OCI-LY1 (cell line): ENCODE measurements around the gene EPS8L3.

ENCODE experiments used
- H2AFZ ChIP-seq: fragments of 200-600 bp; sonication (generic), shearing (Covaris generic); 2 replicates; pipeline ENCODE4 v1.6.0; 2014; ENCODE audit warnings: antibody characterized with exemption, mild to moderate bottlenecking, low read length
- H3F3A ChIP-seq: fragments of 200-600 bp; sonication (generic), shearing (Covaris generic); 2 replicates; pipeline ENCODE4 v1.6.0; 2014; ENCODE audit warnings: mild to moderate bottlenecking, antibody characterized with exemption, low read length, moderate library complexity; ENCODE audit not compliant: insufficient read depth
- H3K27ac ChIP-seq: fragments of 200-600 bp; sonication (generic); 2 replicates; pipeline ENCODE4 v1.5.1; 2014; ENCODE audit warnings: low read length, mixed run types, mild to moderate bottlenecking, low read depth; ENCODE audit not compliant: poor library complexity, severe bottlenecking
- H3K27me3 ChIP-seq: fragments of 200-600 bp; sonication (generic); 2 replicates; pipeline ENCODE4 v1.6.0; 2014; ENCODE audit warnings: antibody characterized with exemption, mild to moderate bottlenecking, low read length, moderate library complexity; ENCODE audit not compliant: insufficient read depth
- H3K36me3 ChIP-seq: fragments of 200-600 bp; sonication (generic); 2 replicates; pipeline ENCODE4 v1.6.1; 2014; ENCODE audit warnings: mild to moderate bottlenecking, antibody characterized with exemption, low read length, moderate library complexity, mixed read lengths; ENCODE audit not compliant: insufficient read depth
- H3K4me1 ChIP-seq: fragments of 200-600 bp; sonication (generic); 2 replicates; pipeline ENCODE4 v1.5.1; 2014; ENCODE audit warnings: mild to moderate bottlenecking, low read length, moderate library complexity; ENCODE audit not compliant: insufficient read depth, severe bottlenecking
- H3K4me2 ChIP-seq: fragments of 200-600 bp; sonication (generic), shearing (Covaris generic); 2 replicates; pipeline ENCODE4 v1.6.1; 2014; ENCODE audit warnings: low read length
- H3K4me3 ChIP-seq: fragments of 200-600 bp; sonication (generic); 2 replicates; pipeline ENCODE4 v1.5.1; 2014; ENCODE audit warnings: low read length, low read depth, mild to moderate bottlenecking, mixed read lengths; ENCODE audit not compliant: poor library complexity, severe bottlenecking
- H3K79me2 ChIP-seq: fragments of 200-600 bp; shearing (Covaris generic); 2 replicates; pipeline ENCODE4 v1.6.1; 2016; ENCODE audit warnings: mixed run types, low read length, mixed read lengths; ENCODE audit not compliant: insufficient read depth
- H3K9ac ChIP-seq: fragments of 200-600 bp; sonication (generic), shearing (Covaris generic); 2 replicates; pipeline ENCODE4 v1.6.1; 2014; ENCODE audit warnings: mild to moderate bottlenecking, low read length, mixed read lengths
- H3K9me2 ChIP-seq: fragments of 200-600 bp; sonication (generic), shearing (Covaris generic); 2 replicates; pipeline ENCODE4 v1.6.1; 2014; ENCODE audit warnings: low read depth, mild to moderate bottlenecking, low read length, mixed read lengths
- H3K9me3 ChIP-seq: fragments of 200-600 bp; shearing (Covaris generic); 2 replicates; pipeline ENCODE4 v1.6.1; 2014; ENCODE audit warnings: low read length, mixed read lengths
- H4K20me1 ChIP-seq: fragments of 200-600 bp; sonication (generic), shearing (Covaris generic); 2 replicates; pipeline ENCODE4 v1.6.0; 2016; ENCODE audit warnings: mild to moderate bottlenecking, low read length; ENCODE audit not compliant: insufficient read depth
- EZH2 ChIP-seq: fragments of 200-600 bp; sonication (generic), shearing (Covaris generic); IDR thresholded peaks from 2 replicates; pipeline ENCODE4 v1.8.0; 2017; ENCODE audit warnings: borderline replicate concordance, mixed run types, mild to moderate bottlenecking, antibody characterized with exemption, low read length, moderate library complexity, mixed read lengths
- TF ChIP-seq, protein P1 (sequence below): fragments of 200-600 bp; sonication (generic), shearing (Covaris generic); IDR thresholded peaks from 2 replicates; pipeline ENCODE4 v1.5.1; 2017; ENCODE audit warnings: mild to moderate bottlenecking, antibody characterized with exemption, low read length, moderate library complexity, mixed read lengths

The EPS8L3 gene

DNA sequence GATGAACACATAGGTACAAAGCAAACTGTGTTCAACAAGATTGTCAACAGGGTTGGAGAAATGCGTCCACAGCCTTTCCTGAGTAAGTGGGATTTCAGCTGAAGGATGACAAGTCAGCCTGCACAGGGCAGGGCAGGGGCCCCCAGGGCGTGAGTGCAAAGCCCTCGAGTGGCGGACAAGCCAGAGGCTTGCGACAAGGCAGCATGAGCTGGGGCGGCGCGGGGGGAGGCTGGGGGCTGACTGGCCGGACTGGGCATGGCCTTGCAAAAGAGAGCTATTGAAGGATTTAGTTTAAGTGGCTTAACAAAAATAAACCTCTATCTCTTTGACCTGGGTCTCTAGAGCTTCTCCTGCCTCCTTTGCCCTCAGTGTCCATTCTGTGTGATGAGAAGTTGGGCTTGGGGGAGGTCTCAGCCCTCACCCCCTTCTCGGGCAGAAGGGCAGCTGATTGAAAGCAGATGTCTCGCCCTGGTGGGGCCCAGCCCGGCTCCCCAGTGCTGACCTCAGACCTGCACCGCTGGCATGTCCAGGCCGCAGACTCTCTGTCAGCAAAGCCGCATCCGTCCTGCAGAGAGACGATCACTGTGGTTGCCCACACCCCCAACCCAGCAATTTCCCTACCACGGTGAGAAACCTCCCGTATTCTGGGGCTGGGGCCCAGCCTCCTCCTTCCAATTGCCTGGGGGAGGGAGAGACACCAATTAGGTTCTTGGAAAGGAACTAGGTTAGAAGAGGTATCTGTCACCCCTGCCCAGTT lies 24.3 kb upstream of the EPS8L3 start:
- H4K20me1 ChIP-seq = no peaks in the 10 kb centered on the region
- no peaks in the 10 kb centered on the region for H3K4me1 ChIP-seq
- no peak overlapping the region for H3K4me3 ChIP-seq
- H3K36me3 ChIP-seq = no peaks in the 10 kb centered on the region
- no peak overlapping the region for H3K27ac ChIP-seq
- H3K4me2 ChIP-seq = no peak overlapping the region
- no peaks in the 10 kb centered on the region for H3K9me3 ChIP-seq
- H3K9ac ChIP-seq = no peak overlapping the region
- H3F3A ChIP-seq = no peaks in the 10 kb centered on the region
- H3K27me3 ChIP-seq = 0 out of 2 replicates have a peak, but pooled peaks cover 3% of the 10 kb centered on the region
- H2AFZ ChIP-seq = no peak overlapping the region
- no peaks in the 10 kb centered on the region for H3K9me2 ChIP-seq
- TF ChIP-seq, protein P1, sequence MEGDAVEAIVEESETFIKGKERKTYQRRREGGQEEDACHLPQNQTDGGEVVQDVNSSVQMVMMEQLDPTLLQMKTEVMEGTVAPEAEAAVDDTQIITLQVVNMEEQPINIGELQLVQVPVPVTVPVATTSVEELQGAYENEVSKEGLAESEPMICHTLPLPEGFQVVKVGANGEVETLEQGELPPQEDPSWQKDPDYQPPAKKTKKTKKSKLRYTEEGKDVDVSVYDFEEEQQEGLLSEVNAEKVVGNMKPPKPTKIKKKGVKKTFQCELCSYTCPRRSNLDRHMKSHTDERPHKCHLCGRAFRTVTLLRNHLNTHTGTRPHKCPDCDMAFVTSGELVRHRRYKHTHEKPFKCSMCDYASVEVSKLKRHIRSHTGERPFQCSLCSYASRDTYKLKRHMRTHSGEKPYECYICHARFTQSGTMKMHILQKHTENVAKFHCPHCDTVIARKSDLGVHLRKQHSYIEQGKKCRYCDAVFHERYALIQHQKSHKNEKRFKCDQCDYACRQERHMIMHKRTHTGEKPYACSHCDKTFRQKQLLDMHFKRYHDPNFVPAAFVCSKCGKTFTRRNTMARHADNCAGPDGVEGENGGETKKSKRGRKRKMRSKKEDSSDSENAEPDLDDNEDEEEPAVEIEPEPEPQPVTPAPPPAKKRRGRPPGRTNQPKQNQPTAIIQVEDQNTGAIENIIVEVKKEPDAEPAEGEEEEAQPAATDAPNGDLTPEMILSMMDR = no peak
- no peak for TF ChIP-seq EZH2
- no peaks in the 10 kb centered on the region for H3K79me2 ChIP-seq

DNA sequence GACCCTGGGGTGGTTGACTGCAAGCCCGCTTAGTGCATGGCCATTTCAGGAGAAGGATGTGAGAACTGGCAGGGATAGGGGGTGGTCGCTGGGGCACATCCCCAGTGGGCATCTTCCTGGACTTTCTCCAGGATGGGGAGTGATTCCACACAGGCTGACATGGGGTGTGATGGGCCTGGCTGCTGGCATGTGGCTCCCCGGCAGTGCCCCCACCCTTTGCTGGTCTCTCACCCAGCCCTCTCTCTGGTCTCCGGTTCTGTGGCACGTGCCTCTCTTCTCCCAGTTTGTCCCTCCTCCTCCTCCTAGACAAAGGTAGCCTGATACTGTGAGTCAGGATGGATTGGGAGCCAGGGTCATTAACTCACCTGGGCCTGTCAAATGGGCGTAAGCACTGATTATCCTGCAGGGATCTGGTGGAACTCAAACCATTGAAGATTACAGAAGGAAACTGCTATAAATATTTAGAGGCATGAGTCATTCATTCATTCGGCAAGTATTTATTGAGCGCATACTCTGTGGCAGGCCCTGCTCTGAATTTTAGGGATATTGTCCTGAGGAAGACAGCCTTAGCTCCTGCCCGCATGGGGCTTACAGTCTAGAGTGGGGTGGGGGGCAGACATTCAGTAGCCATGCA lies 23.6 kb upstream of the EPS8L3 start:
- Histone ChIP-seq H3K9me2 (no peaks in the 10 kb centered on the region), H4K20me1 (no peaks in the 10 kb centered on the region), H3K27ac (no peak overlapping the region), H3K4me2 (no peak overlapping the region), H3K79me2 (no peaks in the 10 kb centered on the region), H2AFZ (no peak overlapping the region), H3F3A (no peaks in the 10 kb centered on the region), H3K27me3 (peaks cover 8% of the 10 kb centered on the region; the same call in 1 of the 2 replicates), H3K4me3 (no peak overlapping the region), H3K9ac (no peak overlapping the region), H3K9me3 (no peaks in the 10 kb centered on the region), H3K36me3 (no peaks in the 10 kb centered on the region), H3K4me1 (no peaks in the 10 kb centered on the region)
- no peak for TF ChIP-seq EZH2
- TF ChIP-seq, protein P1 = no peak

DNA sequence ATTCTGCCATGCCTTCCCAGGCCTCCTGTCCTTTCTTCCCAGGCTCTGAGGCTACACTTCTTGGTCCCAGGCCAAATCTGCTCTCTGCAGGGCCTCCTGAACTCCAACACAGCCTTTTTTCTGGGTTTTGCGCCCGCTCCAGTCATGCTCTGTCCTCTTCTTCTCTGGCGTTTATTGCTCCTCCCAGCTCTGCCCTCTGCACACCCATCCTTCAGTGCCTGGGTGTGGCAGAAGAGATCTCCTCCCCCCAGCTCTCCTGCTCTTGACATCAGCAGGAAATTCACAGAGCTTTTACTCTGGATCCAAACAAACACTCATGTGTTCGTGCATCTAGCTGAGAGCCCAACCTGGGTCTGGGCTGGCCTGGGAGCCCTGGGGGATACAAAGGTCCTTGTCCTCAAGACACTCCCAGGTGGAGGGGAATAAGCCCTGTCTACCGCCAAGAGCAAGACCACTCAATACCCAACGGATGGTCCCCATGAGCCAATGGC lies 22.9 kb upstream of the EPS8L3 start:
- no peaks in the 10 kb centered on the region for H3K9me3 ChIP-seq
- no peaks in the 10 kb centered on the region for H4K20me1 ChIP-seq
- TF ChIP-seq, protein P1 = no peak
- no peak for TF ChIP-seq EZH2
- H3K4me3 ChIP-seq = no peak overlapping the region
- no peaks in the 10 kb centered on the region for H3K79me2 ChIP-seq
- H3K9me2 ChIP-seq = no peaks in the 10 kb centered on the region
- H3K4me2 ChIP-seq = no peak overlapping the region
- peaks cover 8% of the 10 kb centered on the region; the same call in 1 of the 2 replicates for H3K27me3 ChIP-seq
- H3F3A ChIP-seq = no peaks in the 10 kb centered on the region
- H2AFZ ChIP-seq = no peak overlapping the region
- H3K27ac ChIP-seq = no peak overlapping the region
- H3K9ac ChIP-seq = no peak overlapping the region
- no peaks in the 10 kb centered on the region for H3K36me3 ChIP-seq
- no peaks in the 10 kb centered on the region for H3K4me1 ChIP-seq
